Aorta (tissue), 5 donors: ENCODE data around the gene ARID3A. TPM values are rescaled to one million over a fixed set of nuclear protein-coding genes. Genes with fewer than 3 reads are reported as not detected.

Source experiments
- ATAC-seq: fragments of 200-7000 bp; cut with Tn5 transposase; one replicate; pipeline ENCODE4 v1.9.1; 2022; ENCODE audit warnings: moderate library complexity; ENCODE audit not compliant: low FRiP score
- DNase-seq, 2 donors: peaks; one replicate each; pipeline ENCODE4 v3.0.0-alpha.2; 2020
- H3K27ac ChIP-seq, 2 donors: one replicate each; pipeline ENCODE4 v1.5.1; 2013; ENCODE audit warnings: low read length in 2 of 2, mild to moderate bottlenecking in 2 of 2, moderate library complexity in 2 of 2, control low read depth in 1 of 2, inconsistent platforms in 1 of 2, low read depth in 1 of 2
- H3K27me3 ChIP-seq, 2 donors: one replicate each; pipeline ENCODE4 v1.6.1; 2013; ENCODE audit warnings: control low read depth in 1 of 2, low read length in 1 of 2, mild to moderate bottlenecking in 1 of 2, moderate library complexity in 1 of 2; ENCODE audit not compliant: insufficient read depth in 2 of 2, control insufficient read depth in 1 of 2
- H3K36me3 ChIP-seq, 2 donors: one replicate each; pipeline ENCODE4 v1.6.1; 2013; ENCODE audit warnings: control low read depth in 1 of 2, low read length in 1 of 2, mild to moderate bottlenecking in 1 of 2; ENCODE audit not compliant: insufficient read depth in 2 of 2, control insufficient read depth in 1 of 2
- H3K4me1 ChIP-seq, 2 donors: one replicate each; pipeline ENCODE4 v1.6.1; 2013; ENCODE audit warnings: low read length in 2 of 2, control low read depth in 1 of 2, mild to moderate bottlenecking in 1 of 2, moderate library complexity in 1 of 2; ENCODE audit not compliant: insufficient read depth in 2 of 2, control insufficient read depth in 1 of 2
- H3K4me3 ChIP-seq, 2 donors: one replicate each; pipeline ENCODE4 v1.5.1; 2013; ENCODE audit warnings: low read length in 2 of 2, control low read depth in 1 of 2, mild to moderate bottlenecking in 1 of 2
- H3K9me3 ChIP-seq: one replicate; pipeline ENCODE4 v1.6.1; 2013; ENCODE audit warnings: mild to moderate bottlenecking, low read length; ENCODE audit not compliant: control insufficient read depth
- WGBS, 2 donors: extraction: QIAGEN DNeasy Blood & Tissue Kit; methylation state at CpG; one replicate each; pipeline ENCODE4 v1.1.7; 2013; 5-methylcytosine and 5-hydroxymethylcytosine counted together
- intact Hi-C, 2 donors: fragments of 100-400 bp; cut with DNase I; formaldehyde crosslinking; loops; one replicate each; pipeline versions ENCODE4 v1.14.2 to v1.15.0; 2022
- polyA plus RNA-seq, 2 donors: library from polyadenylated mRNA; stranded (reverse); fragments of 200-250 nt; gene quantifications; one replicate each; pipeline ENCODE4 v1.2.3, GENCODE V29; 2013
- total RNA-seq, 2 donors: library from RNA; stranded (reverse); fragmentation: NEBNext Ultra II Directional; extraction: Animal tissue kit (Norgen Biotek cat#: 25700); gene quantifications; one replicate each; pipeline ENCODE4 v1.2.1, GENCODE V29; 2021
- donor health status: healthy with polysubstance abuse.
- donor health status: Bipolar disorder and iron deficiency.
- donor health status: DM: no; HTN: no; CAD: no.
- donor health status: DM: no; HTN: no; CAD: no.
- donor health status: DM: yes; HTN: yes; CAD: no.

Gene ARID3A
- total and polyA plus RNA-seq, 4 donors = 0.97 to 13.8 (median 5.3) TPM

- H3K27ac ChIP-seq = no peak overlapping the region
- H3K4me3 ChIP-seq = no peak overlapping the region
- no peak for ATAC-seq
- 94% methylated on average over 33 to 42 of the region's 42 CpGs for WGBS, 2 donors
- H3K9me3 ChIP-seq = no peaks in the 10 kb centered on the region
- DNase-seq = no peak
- no peaks in the 10 kb centered on the region for H3K4me1 ChIP-seq
- no peaks in the 10 kb centered on the region for H3K27me3 ChIP-seq
- intact Hi-C loops = no loop called here
- no peaks in the 10 kb centered on the region for H3K36me3 ChIP-seq
Observed at GRCh38 chr19:991932-992669, 66.3 kb downstream of the ARID3A start.

GRCh38 chr19:992670-993055, 66.8 kb downstream of the ARID3A start:
- Histone ChIP-seq H3K9me3 (no peaks in the 10 kb centered on the region), H3K4me1 (no peaks in the 10 kb centered on the region), H3K4me3 (no peak overlapping the region), H3K27ac (no peak overlapping the region), H3K36me3 (no peaks in the 10 kb centered on the region), H3K27me3 (no peaks in the 10 kb centered on the region)
- DNase-seq = no peak
- intact Hi-C loops = no loop called here
- no peak for ATAC-seq
- 93 to 95% methylated on average over 13 of the region's 13 CpGs for WGBS, 2 donors

DNA sequence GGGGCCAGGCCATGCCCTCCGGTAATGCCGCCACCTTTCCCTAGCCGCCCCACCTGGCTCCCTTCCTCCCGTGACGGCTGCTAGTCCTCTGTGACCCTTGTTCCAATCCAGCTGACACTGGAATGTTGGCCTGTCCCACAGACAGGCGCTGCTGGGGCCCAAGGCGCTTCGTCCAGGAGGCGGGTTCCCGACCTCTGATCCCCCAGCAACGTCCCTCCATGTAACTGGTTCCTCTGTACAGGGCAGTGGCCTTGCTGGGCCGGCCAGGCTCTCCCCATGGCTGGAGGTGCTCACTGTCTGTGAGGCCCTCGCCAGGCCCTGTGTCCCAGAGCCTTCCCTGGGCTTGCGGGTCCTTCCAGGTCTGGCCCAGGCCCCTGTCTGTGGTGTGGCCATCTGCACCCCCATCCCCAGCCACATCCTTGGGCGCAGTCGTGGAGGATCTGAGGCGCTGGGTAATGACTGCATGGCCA, 67.6 kb downstream of the ARID3A start:
- Histone ChIP-seq H3K27ac (no peak overlapping the region), H3K9me3 (no peaks in the 10 kb centered on the region), H3K27me3 (no peaks in the 10 kb centered on the region), H3K4me1 (no peaks in the 10 kb centered on the region), H3K4me3 (no peak overlapping the region), H3K36me3 (no peaks in the 10 kb centered on the region)
- DNase-seq (no peak), ATAC-seq (no peak)
- 91 to 92% methylated on average over 16 to 17 of the region's 17 CpGs for WGBS, 2 donors
- intact Hi-C loops = no loop called here

- H3K27ac ChIP-seq = no peak overlapping the region
- no peak overlapping the region for H3K4me3 ChIP-seq
- no peaks in the 10 kb centered on the region for H3K9me3 ChIP-seq
- intact Hi-C loops = no loop called here
- DNase-seq (no peak), ATAC-seq (no peak)
- H3K4me1 ChIP-seq = no peaks in the 10 kb centered on the region
- H3K27me3 ChIP-seq = no peaks in the 10 kb centered on the region
- WGBS, 2 donors = 88 to 90% methylated on average over 43 of the region's 43 CpGs
- no peaks in the 10 kb centered on the region for H3K36me3 ChIP-seq
Observed at GRCh38 chr19:993831-994393, 68.1 kb downstream of the ARID3A start.

GRCh38 chr19:994516-994915, 68.7 kb downstream of the ARID3A start:
- intact Hi-C loops = no loop called here
- Histone ChIP-seq H3K9me3 (no peaks in the 10 kb centered on the region), H3K4me3 (no peak overlapping the region), H3K27me3 (no peaks in the 10 kb centered on the region), H3K36me3 (no peaks in the 10 kb centered on the region), H3K27ac (no peak overlapping the region), H3K4me1 (no peaks in the 10 kb centered on the region)
- WGBS, 2 donors = 93 to 95% methylated on average over 18 of the region's 18 CpGs
- DNase-seq (no peak), ATAC-seq (no peak)

DNA sequence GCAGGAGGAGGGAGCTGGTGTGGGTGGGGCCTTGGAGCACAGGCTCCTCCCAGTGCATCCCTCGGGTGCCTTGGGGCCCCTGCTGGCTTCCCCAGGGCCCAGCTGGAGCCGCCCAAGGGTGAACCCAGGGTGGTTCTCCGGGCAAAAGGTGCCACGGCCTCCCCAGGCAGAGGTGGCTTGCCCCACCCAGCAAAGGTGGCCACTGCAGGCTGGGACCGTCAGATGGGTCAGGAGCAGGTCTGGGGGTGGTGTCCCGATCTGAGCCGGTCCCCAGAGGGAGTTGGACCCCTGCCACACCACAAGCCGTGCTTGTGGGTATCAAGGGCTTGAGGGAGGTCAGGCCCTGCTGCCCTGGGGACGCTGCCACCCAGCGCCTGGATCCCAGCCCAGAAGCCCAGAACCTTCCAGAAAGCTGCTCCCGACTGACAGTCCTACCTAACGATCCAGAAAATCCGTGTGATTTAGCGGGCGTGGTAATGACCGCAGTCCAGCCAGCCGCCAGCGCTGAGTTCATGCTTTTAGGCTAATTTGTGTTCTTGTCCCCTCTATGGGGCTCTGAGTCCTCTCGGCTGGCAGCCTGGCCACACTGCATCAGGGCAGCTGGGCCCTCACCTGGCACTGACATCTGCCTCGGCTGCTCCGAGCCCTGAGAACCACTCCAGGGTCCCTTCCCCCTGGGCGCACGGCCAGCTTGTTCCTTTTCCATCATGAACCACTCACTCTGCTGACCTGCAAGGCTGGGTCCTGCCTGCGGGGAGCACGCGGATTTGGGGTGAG, 69.4 kb downstream of the ARID3A start:
- 80 to 82% methylated on average over 26 of the region's 26 CpGs for WGBS, 2 donors
- intact Hi-C loops = no loop called here
- no peaks in the 10 kb centered on the region for H3K27me3 ChIP-seq
- no peak overlapping the region for H3K4me3 ChIP-seq
- DNase-seq (no peak), ATAC-seq (no peak)
- H3K27ac ChIP-seq = no peak overlapping the region
- no peaks in the 10 kb centered on the region for H3K4me1 ChIP-seq
- H3K9me3 ChIP-seq = no peaks in the 10 kb centered on the region
- no peaks in the 10 kb centered on the region for H3K36me3 ChIP-seq

GRCh38 chr19:996051-996838, 70.4 kb downstream of the ARID3A start:
- Histone ChIP-seq H3K36me3 (no peaks in the 10 kb centered on the region), H3K27me3 (no peaks in the 10 kb centered on the region), H3K27ac (no peak overlapping the region), H3K9me3 (no peaks in the 10 kb centered on the region), H3K4me3 (no peak overlapping the region), H3K4me1 (no peaks in the 10 kb centered on the region)
- no peak for ATAC-seq
- DNase-seq = no peak
- intact Hi-C loops = no loop called here
- WGBS, 2 donors = 13 to 15% methylated on average over 64 of the region's 64 CpGs

DNA sequence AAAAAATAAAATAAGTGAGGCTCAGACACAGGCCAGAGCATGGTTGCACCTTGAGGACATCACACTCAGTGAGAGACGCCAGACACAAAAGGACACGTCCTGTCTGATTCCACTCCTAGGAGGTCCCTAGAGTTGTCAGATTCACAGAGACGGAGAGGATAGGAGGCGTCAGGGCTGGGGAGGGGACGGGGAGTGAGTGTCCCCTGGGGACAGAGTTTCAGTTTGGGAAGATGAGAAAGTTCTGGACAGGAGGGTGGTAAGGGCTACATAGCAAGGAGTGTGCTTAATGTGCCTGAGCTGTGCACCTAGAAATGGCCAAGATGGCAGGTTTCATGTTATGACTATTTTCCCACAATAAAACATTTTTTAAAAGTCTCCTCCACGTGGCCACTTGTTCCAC, 72.2 kb downstream of the ARID3A start:
- Histone ChIP-seq H3K4me3 (no peak overlapping the region), H3K27me3 (no peaks in the 10 kb centered on the region), H3K27ac (no peak overlapping the region), H3K9me3 (no peaks in the 10 kb centered on the region), H3K4me1 (no peaks in the 10 kb centered on the region), H3K36me3 (no peaks in the 10 kb centered on the region)
- DNase-seq (no peak), ATAC-seq (no peak)
- 15 to 21% methylated on average over 6 of the region's 6 CpGs for WGBS, 2 donors
- intact Hi-C loops = no loop called here
